Endothelial cell (in vitro differentiated cells): ENCODE data around the gene MMP14. TPM values are rescaled to one million over a fixed set of nuclear protein-coding genes. Genes with fewer than 3 reads are reported as not detected.

Source experiments
- DNase-seq: peaks from one replicate; pipeline ENCODE4 v3.0.0; 2021; ENCODE audit warnings: low spot score
- H3K27ac Mint-ChIP-seq: one replicate; pipeline ENCODE4 v1.8.0; 2021; ENCODE audit warnings: mixed read lengths, inconsistent platforms; ENCODE audit not compliant: unreplicated experiment
- H3K27me3 Mint-ChIP-seq: one replicate; pipeline ENCODE4 v1.8.0; 2021; ENCODE audit warnings: mild to moderate bottlenecking, moderate library complexity, mixed read lengths, inconsistent platforms; ENCODE audit not compliant: unreplicated experiment
- H3K36me3 Mint-ChIP-seq: one replicate; pipeline ENCODE4 v1.8.0; 2021; ENCODE audit warnings: mild to moderate bottlenecking, low read depth, mixed read lengths, inconsistent platforms; ENCODE audit not compliant: unreplicated experiment
- H3K4me1 Mint-ChIP-seq: one replicate; pipeline ENCODE4 v1.8.0; 2021; ENCODE audit warnings: mild to moderate bottlenecking, mixed read lengths, inconsistent platforms; ENCODE audit not compliant: unreplicated experiment
- H3K4me3 Mint-ChIP-seq: one replicate; pipeline ENCODE4 v1.8.0; 2021; ENCODE audit warnings: mild to moderate bottlenecking, mixed read lengths, inconsistent platforms; ENCODE audit not compliant: unreplicated experiment
- H3K9me3 Mint-ChIP-seq: one replicate; pipeline ENCODE4 v1.8.0; 2021; ENCODE audit warnings: mixed read lengths, inconsistent platforms; ENCODE audit not compliant: unreplicated experiment
- CTCF ChIP-seq: fragments of 200-600 bp; sonication (generic); IDR thresholded peaks from one replicate; pipeline ENCODE4 v1.5.0; 2021; ENCODE audit warnings: antibody characterized with exemption; ENCODE audit not compliant: unreplicated experiment
- total RNA-seq: library from RNA; stranded (reverse); fragmentation: NEBNext Ultra II Directional; extraction: Animal tissue kit (Norgen Biotek cat#: 25700); gene quantifications from one replicate; pipeline ENCODE4 v1.2.1, GENCODE V29; 2021; ENCODE audit not compliant: unreplicated experiment

MMP14 gene
- total RNA-seq, 1 donor from 2014 or later: 819 TPM

GRCh38 chr14:22837750-22838538 lies 1.6 kb downstream of the MMP14 start:
- Mint-ChIP-seq H3K27ac (peak overlapping the region; percentile 84), H3K4me1 (peaks cover 70% of the 10 kb centered on the region)
- TF ChIP-seq CTCF: no peak

GRCh38 chr14:22838631-22839041 lies 2.3 kb downstream of the MMP14 start:
- peaks cover 37% of the 10 kb centered on the region for H3K36me3 Mint-ChIP-seq
- DNase-seq: no peak

More at GRCh38 chr14:22837750-22838538, 1.6 kb downstream of the MMP14 start:
- Mint-ChIP-seq H3K4me3 (peak overlapping the region; percentile 100), H3K9me3 (no peaks in the 10 kb centered on the region), H3K27me3 (peaks cover 19% of the 10 kb centered on the region), H3K36me3 (peaks cover 30% of the 10 kb centered on the region)
- DNase-seq: no peak

GRCh38 chr14:22839159-22839779 lies 2.9 kb downstream of the MMP14 start:
- no peaks in the 10 kb centered on the region for H3K9me3 Mint-ChIP-seq
- no peak for DNase-seq
- peaks cover 41% of the 10 kb centered on the region for H3K36me3 Mint-ChIP-seq
- H3K27ac Mint-ChIP-seq: peak overlapping the region; percentile 94
- H3K4me1 Mint-ChIP-seq: peaks cover 68% of the 10 kb centered on the region
- H3K27me3 Mint-ChIP-seq: peaks cover 18% of the 10 kb centered on the region
- no peak for TF ChIP-seq CTCF
- H3K4me3 Mint-ChIP-seq: peak overlapping the region; percentile 100

More at GRCh38 chr14:22838631-22839041, 2.3 kb downstream of the MMP14 start:
- peaks cover 74% of the 10 kb centered on the region for H3K4me1 Mint-ChIP-seq
- no peaks in the 10 kb centered on the region for H3K9me3 Mint-ChIP-seq
- peak overlapping the region; percentile 100 for H3K4me3 Mint-ChIP-seq
- H3K27me3 Mint-ChIP-seq: peaks cover 19% of the 10 kb centered on the region
- TF ChIP-seq CTCF: no peak
- H3K27ac Mint-ChIP-seq: peak overlapping the region; percentile 94

- DNase-seq: no peak
- H3K36me3 Mint-ChIP-seq: peaks cover 55% of the 10 kb centered on the region
- no peak for TF ChIP-seq CTCF
- H3K4me1 Mint-ChIP-seq: peaks cover 56% of the 10 kb centered on the region
- H3K4me3 Mint-ChIP-seq: peak overlapping the region; percentile 34
- H3K27me3 Mint-ChIP-seq: peaks cover 17% of the 10 kb centered on the region
- H3K27ac Mint-ChIP-seq: peak overlapping the region; percentile 83
- H3K9me3 Mint-ChIP-seq: no peaks in the 10 kb centered on the region
Observed at GRCh38 chr14:22841311-22841710, 4.9 kb downstream of the MMP14 start.

- H3K4me1 Mint-ChIP-seq: peaks cover 60% of the 10 kb centered on the region
- H3K27me3 Mint-ChIP-seq: peaks cover 16% of the 10 kb centered on the region
- DNase-seq: no peak
- H3K36me3 Mint-ChIP-seq: peaks cover 57% of the 10 kb centered on the region
- peak overlapping the region; percentile 83 for H3K27ac Mint-ChIP-seq
- peak overlapping the region; percentile 34 for H3K4me3 Mint-ChIP-seq
- H3K9me3 Mint-ChIP-seq: no peaks in the 10 kb centered on the region
- no peak for TF ChIP-seq CTCF
Observed at GRCh38 chr14:22841769-22842168, 5.4 kb downstream of the MMP14 start.
